Spleen (tissue), 7 donors: ENCODE results near the gene GRAMD1B.

Source experiments
- CTCF ChIP-seq, 11 experiments: fragments of 200-600 bp in 7 of 11; fragments of 450-650 bp in 4 of 11; sonication (generic) in 4 of 11; IDR thresholded peaks in 8 of 11; conservative IDR thresholded peaks in 3 of 11; 1 replicate in 7 of 11; 2 replicates in 4 of 11; pipeline versions ENCODE4 v1.4.0 to v1.8.0; 2016 to 2021; ENCODE audit warnings: antibody characterized with exemption in 11 of 11, inconsistent platforms in 4 of 11, mild to moderate bottlenecking in 1 of 11
- POLR2A ChIP-seq, 3 donors: fragments of 450-650 bp; IDR thresholded peaks; one replicate each; pipeline ENCODE4 v1.5.1; 2017; ENCODE audit warnings: antibody characterized with exemption in 3 of 3, mild to moderate bottlenecking in 1 of 3
- POLR2AphosphoS5 ChIP-seq, 3 donors: sonication (generic); formaldehyde crosslinking; IDR thresholded peaks; one replicate each; pipeline ENCODE4 v1.5.1; 2017; ENCODE audit warnings: antibody characterized with exemption in 3 of 3
- donor health status: DM: no; HTN: no; CAD: no; lungs with moderate emphysema.
- donor health status: DM: no; HTN: no; CAD: no.
- donor health status: DM: no; HTN: no; CAD: no.

- no peak for TF ChIP-seq POLR2A (IDR thresholded peaks at IDR 0.05)
- no peak for TF ChIP-seq CTCF (IDR thresholded peaks at IDR 0.05 in 8 of 11, conservative IDR thresholded peaks at IDR 0.05 in 3 of 11)
- peak in 2 of 3 donors; percentile 38 to 39 for TF ChIP-seq POLR2AphosphoS5 (IDR thresholded peaks at IDR 0.05)
Measured at GRCh38 chr11:123560006-123560405, 129.9 kb downstream of the GRAMD1B start.
